ENCODE results near the gene PLAGL2. TPM values are rescaled to one million over a fixed set of nuclear protein-coding genes. Genes with fewer than 3 reads are reported as not detected.
"Not testable (repeated sequence)": the region's sequence is repeated elsewhere in the genome, so short reads cannot be mapped to it uniquely, and the experiment has no call there.

Gene PLAGL2
- polyA plus RNA-seq, 4 donors = 19.9 to 23.6 (median 20.8) TPM

- no peak for DNase-seq (ENCODE audit: low read depth in 4 of 4, low spot score in 3 of 4)
Observed at GRCh38 chr20:32188376-32189122, 19.0 kb downstream of the PLAGL2 start.

DNA sequence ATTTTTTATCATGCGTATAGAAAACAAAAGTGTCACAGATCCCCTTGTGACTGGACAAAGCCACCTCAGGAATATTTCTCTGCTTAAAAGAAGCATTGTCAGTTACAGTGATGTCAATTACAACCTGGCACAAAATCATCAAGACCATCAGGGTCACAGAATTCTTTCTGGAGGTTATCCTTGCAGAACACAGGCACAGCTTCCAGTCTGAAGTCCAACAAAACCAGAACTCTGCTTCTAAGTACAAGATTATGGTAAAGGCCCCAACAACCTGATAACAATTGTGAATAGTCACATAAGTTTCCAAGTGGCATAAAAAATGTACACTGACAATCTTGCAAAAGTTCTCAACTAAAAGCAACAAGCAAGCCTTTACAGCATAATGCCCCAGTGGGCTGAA is 21.0 kb downstream of the PLAGL2 start:
- DNase-seq (ENCODE audit: low read depth in 4 of 4, low spot score in 3 of 4) = no peak

DNA sequence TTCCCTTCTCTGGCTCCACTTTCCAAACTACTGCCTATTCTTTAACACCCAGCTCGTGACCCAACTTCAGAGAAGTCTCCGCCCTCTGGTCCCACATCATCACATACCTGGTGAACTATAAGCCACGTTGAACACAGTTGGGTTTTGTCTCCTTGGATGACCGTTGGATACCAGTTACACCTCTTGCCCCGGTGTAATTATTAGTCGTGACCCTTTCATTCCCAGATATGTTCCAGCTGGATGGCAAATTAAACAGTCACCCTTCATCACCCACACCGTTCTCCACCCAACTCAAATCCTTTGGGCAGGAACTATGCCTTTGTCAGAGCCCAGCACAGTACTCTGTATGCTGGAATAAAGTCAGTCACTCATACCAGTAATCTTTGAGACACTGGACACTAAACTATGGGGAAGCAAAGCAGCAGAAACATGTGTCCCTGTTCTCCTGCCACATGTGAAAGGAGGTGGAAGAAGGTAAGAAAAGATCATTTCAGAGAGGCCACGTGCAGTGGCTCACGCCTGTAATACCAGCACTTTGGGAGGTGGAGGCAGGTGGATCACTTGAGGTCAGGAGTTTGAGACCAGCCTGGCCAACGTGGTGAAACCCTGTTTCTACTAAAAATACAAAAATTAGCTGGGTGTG is 22.5 kb downstream of the PLAGL2 start:
- DNase-seq (ENCODE audit: low read depth in 4 of 4, low spot score in 3 of 4) = no peak

- no peak for DNase-seq (ENCODE audit: low read depth in 4 of 4, low spot score in 3 of 4)
Observed at GRCh38 chr20:32183947-32184635, 23.5 kb downstream of the PLAGL2 start.

DNA sequence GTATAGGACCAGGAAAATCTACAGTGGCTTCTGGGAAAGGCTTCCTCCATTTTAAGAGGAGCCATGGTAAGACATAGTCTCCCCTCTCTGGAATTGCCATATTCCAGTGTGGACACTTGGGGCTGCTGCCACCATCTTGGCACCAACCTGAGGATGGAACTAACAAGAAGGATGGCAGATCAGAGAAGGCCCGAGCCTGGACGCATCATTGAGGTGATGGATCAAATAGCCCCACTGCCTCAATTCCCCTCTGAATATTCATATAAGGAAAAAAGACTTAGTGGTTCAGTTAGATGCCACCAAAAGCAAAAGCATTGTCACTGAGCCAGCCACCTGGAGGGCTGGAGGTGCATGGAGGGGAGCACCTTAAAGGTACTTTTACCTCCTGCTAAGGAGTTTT is 25.9 kb downstream of the PLAGL2 start:
- DNase-seq (ENCODE audit: low read depth in 4 of 4, low spot score in 3 of 4) = no peak

DNA sequence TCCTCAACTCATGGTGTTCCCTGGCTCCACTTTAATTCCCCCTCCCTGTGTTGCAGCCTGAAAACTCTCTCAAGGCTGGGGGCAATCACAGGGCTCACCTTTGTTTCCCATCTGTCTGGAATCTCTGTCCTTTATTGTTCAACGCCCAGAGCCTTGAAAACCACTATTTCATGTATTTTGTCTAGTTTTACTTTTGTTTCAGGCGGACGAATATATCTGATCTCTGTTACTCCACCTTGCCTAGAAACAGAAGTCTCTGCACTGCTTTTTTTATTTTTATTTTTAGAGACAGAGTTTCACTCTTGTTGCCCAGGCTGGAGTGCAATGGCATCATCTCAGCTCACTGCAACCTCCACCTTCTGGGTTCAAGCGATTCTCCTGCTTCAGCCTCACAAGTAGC is 27.6 kb downstream of the PLAGL2 start:
- DNase-seq (ENCODE audit: low read depth in 4 of 4, low spot score in 3 of 4) = no peak

GRCh38 chr20:32179515-32179914 is 28.0 kb downstream of the PLAGL2 start:
- DNase-seq (ENCODE audit: low read depth in 4 of 4, low spot score in 3 of 4) = no peak

- DNase-seq (ENCODE audit: low read depth in 4 of 4, low spot score in 3 of 4) = not testable (repeated sequence)
Observed at GRCh38 chr20:32177696-32178095, 29.8 kb downstream of the PLAGL2 start.

DNA sequence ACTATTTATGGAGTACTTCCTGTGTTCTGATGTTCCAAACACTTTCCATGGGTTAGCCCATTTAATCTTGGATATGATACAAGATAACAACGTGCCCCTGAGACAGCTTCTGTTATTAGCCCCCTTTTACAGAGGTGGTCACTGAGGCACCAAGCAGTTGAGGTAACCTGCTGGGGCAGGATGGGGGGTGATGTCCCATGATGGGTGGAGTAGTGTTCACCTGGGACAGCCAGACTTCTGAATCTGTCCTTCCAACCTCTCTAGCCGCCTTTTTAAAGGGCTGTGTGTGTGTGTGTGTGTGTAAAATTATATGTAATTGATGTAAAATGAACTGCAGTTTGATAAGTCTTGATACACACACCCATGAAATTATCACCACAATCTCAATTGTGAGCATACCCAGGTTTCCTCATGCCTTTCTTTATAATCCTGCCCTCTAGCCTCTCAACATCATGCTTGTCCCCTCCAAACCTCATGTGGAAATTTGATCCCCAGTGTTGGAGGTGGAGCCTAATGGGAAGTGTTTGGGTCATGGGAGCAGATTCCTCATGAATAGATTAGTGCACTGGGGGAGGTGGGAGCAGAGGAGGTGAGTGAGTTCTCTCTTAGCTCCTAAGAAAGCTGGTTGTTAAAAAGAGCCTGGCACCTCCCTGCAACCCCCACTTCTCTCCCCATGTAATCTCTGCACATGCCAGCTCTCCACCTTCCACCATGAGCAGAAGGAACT is 39.2 kb downstream of the PLAGL2 start:
- DNase-seq (ENCODE audit: low read depth in 4 of 4, low spot score in 3 of 4) = no peak

DNA sequence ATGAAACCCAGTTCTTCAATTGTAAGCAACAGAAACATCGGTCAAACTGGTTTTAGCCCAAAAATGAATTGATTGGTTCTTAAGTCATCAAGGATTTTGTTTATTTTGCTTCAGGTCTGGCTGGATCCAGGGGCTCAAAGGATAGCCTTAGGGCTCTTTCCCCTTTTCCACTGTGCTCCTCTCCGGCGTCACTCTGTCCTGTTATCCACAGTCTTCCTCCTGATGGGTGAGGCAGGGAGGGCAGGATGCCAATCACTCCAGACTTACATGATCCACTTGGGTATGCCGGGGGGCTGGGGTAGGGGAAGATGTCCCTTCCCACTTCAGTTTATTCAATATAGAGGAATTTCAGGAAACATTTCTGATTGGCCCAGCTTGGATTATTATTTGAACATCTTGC is 40.0 kb downstream of the PLAGL2 start:
- no peak for DNase-seq (ENCODE audit: low read depth in 4 of 4, low spot score in 3 of 4)

GRCh38 chr20:32165836-32166545 is 41.6 kb downstream of the PLAGL2 start:
- no peak for DNase-seq (ENCODE audit: low read depth in 4 of 4, low spot score in 3 of 4)

GRCh38 chr20:32164984-32165735 is 42.4 kb downstream of the PLAGL2 start:
- DNase-seq (ENCODE audit: low read depth in 4 of 4, low spot score in 3 of 4) = no peak

DNA sequence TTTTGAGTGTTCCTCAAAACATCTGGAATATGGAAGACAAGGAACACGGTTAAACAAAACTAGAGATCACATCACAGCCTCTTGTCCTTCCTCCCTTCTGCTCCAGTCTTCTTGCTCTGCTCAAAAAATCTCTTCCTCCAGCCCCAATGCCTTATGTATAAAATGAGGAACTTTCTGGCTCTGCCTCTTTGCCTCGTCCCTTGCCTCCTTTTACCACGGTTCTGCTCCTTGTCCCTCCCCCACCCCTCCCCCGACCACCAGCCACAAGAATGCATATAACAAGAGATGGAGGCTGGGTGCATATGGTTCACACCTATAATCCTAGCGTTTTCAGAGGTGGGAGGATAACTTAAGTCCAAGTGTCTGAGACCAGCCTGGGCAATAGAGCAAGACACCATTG is 43.6 kb downstream of the PLAGL2 start:
- no peak for DNase-seq (ENCODE audit: low read depth in 4 of 4, low spot score in 3 of 4)

DNA sequence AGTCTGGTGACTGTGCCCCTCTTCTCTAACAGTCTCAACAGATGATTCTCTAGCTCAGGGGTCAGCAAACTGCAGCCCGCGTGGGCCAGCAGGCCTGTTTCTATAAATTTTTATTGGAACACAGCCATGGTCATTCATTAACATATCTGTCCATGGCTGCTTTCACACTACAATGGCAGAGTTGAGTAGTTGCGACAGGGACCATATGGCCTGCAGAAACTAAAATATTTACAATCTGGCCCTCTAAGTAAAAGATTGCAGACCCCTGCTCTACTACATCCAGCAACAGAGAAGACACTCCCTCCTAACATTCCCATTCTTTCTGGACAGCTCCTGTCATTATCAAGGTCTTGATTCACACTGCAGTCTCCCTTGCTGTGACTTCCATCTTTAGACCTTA is 45.2 kb downstream of the PLAGL2 start:
- no peak for DNase-seq (ENCODE audit: low read depth in 4 of 4, low spot score in 3 of 4)

DNA sequence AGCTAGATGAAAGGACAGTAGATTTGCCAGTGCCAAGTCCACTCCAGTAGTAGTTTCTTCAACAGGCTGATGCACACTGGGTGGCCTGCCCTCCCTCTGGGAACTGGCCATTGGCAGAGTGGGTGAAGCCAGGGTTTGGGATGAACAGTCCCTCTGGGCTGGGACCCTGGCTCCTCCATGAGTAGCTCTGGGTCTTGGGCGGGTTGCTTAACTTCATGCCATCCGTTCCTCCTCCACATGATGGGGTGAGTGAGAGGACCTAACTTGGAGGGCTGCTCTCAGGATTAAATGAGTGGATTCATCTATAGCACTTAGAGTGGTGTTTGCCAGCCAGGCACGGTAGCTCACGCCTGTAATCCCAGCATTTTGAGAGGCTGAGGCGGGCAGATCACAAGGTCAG is 47.2 kb downstream of the PLAGL2 start:
- no peak for DNase-seq (ENCODE audit: low read depth in 4 of 4, low spot score in 3 of 4)

- DNase-seq (ENCODE audit: low read depth in 4 of 4, low spot score in 3 of 4) = no peak
Observed at GRCh38 chr20:32159766-32160221, 47.7 kb downstream of the PLAGL2 start.

- DNase-seq (ENCODE audit: low read depth in 4 of 4, low spot score in 3 of 4) = no peak
Observed at GRCh38 chr20:32158943-32159660, 48.4 kb downstream of the PLAGL2 start.

DNA sequence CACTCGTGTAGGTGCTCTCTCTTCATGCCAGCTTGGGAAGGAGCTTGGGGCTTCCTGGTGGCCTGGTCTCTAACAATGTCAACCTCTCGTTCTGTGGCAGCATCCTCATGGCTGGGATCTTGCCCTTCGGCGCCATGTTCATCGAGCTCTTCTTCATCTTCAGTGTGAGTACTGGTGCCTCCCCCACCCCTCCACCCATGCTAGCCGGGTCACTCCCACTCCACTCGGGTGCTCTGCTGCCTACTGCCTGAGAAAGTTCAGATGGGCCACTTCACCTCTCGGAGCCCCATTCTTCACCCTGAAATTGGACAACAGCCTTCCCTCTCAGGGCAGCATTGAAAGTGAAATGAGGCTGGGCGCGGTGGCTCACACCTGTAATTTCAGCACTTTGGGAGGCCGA is 49.2 kb downstream of the PLAGL2 start:
- DNase-seq (ENCODE audit: low read depth in 4 of 4, low spot score in 3 of 4) = no peak

DNA sequence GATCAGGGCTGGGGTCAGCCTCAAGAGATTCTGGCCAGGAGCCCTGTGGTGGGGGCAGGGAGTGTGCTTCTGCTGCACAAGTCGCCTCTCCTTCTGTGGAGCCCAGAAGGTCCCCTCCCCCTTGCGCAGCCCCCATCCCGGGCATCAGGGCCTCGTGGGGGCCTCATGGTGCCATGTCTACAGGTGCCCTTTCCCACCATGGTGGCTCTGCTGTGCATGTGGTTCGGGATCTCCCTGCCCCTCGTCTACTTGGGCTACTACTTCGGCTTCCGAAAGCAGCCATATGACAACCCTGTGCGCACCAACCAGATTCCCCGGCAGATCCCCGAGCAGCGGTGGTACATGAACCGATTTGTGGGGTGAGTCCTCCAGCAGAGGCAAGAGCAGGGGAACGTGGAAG is 49.9 kb downstream of the PLAGL2 start:
- DNase-seq (ENCODE audit: low read depth in 4 of 4, low spot score in 3 of 4) = no peak

All from right renal pelvis (tissue), 4 donors.